Measurements from ENCODE around the gene APOB.

Gene APOB

GRCh38 chr2:21040468-21041377 lies 3.1 kb downstream of the APOB start:
- DNase-seq (ENCODE audit: low read depth), result no peak
- in situ Hi-C loops (cut with HindIII; ENCODE audit: low sequenced_read_pairs), result no loop called here
- no peak for TF ChIP-seq CTCF (IDR thresholded peaks at IDR 0.05; ENCODE audit: low read depth, low read length, missing control alignments)
- no peak overlapping the region for H3K4me3 ChIP-seq (ENCODE audit: low read depth, low read length)

GRCh38 chr2:21039979-21040467 lies 3.9 kb downstream of the APOB start:
- TF ChIP-seq CTCF (IDR thresholded peaks at IDR 0.05; ENCODE audit: low read depth, low read length, missing control alignments), result no peak
- no peak overlapping the region for H3K4me3 ChIP-seq (ENCODE audit: low read depth, low read length)
- no peak for DNase-seq (ENCODE audit: low read depth)
- in situ Hi-C loops (cut with HindIII; ENCODE audit: low sequenced_read_pairs), result no loop called here

- no peak for TF ChIP-seq CTCF (IDR thresholded peaks at IDR 0.05; ENCODE audit: low read depth, low read length, missing control alignments)
- no peak overlapping the region for H3K4me3 ChIP-seq (ENCODE audit: low read depth, low read length)
- DNase-seq (ENCODE audit: low read depth), result no peak
- in situ Hi-C loops (cut with HindIII; ENCODE audit: low sequenced_read_pairs), result no loop called here
Measured at GRCh38 chr2:21039080-21039556, 4.8 kb downstream of the APOB start.

GRCh38 chr2:21038403-21039073 lies 5.3 kb downstream of the APOB start:
- no peak for TF ChIP-seq CTCF (IDR thresholded peaks at IDR 0.05; ENCODE audit: low read depth, low read length, missing control alignments)
- H3K4me3 ChIP-seq (ENCODE audit: low read depth, low read length), result no peak overlapping the region
- no peak for DNase-seq (ENCODE audit: low read depth)
- in situ Hi-C loops (cut with HindIII; ENCODE audit: low sequenced_read_pairs), result no loop called here

- no peak for TF ChIP-seq CTCF (IDR thresholded peaks at IDR 0.05; ENCODE audit: low read depth, low read length, missing control alignments)
- no peak for DNase-seq (ENCODE audit: low read depth)
- H3K4me3 ChIP-seq (ENCODE audit: low read depth, low read length), result no peak overlapping the region
- in situ Hi-C loops (cut with HindIII; ENCODE audit: low sequenced_read_pairs), result no loop called here
Measured at GRCh38 chr2:21037671-21038108, 6.2 kb downstream of the APOB start.
